Coronary artery (tissue), 2 donors: Measurements from ENCODE around the gene LRRC1.

Experiments used
- DNase-seq: peaks from one replicate; pipeline ENCODE4 v3.0.0-alpha.2; 2017; ENCODE audit warnings: low spot score
- H3K27ac ChIP-seq, 2 donors: fragments of 200-600 bp; sonication (generic); one replicate each; pipeline ENCODE4 v1.5.1; 2016 to 2019
- H3K4me3 ChIP-seq: fragments of 200-600 bp; sonication (generic); 2 replicates; pipeline ENCODE4 v1.5.1; 2016; ENCODE audit warnings: mild to moderate bottlenecking, moderate library complexity
- CTCF ChIP-seq: fragments of 200-600 bp; sonication (generic); IDR thresholded peaks from one replicate; pipeline ENCODE4 v1.5.1; 2019; ENCODE audit warnings: antibody characterized with exemption

LRRC1 gene

GRCh38 chr6:53796791-53797190 lies 2.0 kb downstream of the LRRC1 start:
- DNase-seq, result no peak
- Histone ChIP-seq H3K4me3 (peak overlapping the region; percentile 91), H3K27ac (peak overlapping the region; percentile 79 to 87)
- no peak for TF ChIP-seq CTCF

GRCh38 chr6:53797304-53797703 lies 2.5 kb downstream of the LRRC1 start:
- Histone ChIP-seq H3K27ac (peak overlapping the region; percentile 79 to 87), H3K4me3 (peak overlapping the region; percentile 91)
- DNase-seq, result no peak
- no peak for TF ChIP-seq CTCF

- TF ChIP-seq CTCF, result no peak
- no peak overlapping the region for H3K4me3 ChIP-seq
- H3K27ac ChIP-seq, result no peak overlapping the region
Measured at GRCh38 chr6:53799340-53799739, 4.5 kb downstream of the LRRC1 start.

GRCh38 chr6:53801022-53801421 lies 6.2 kb downstream of the LRRC1 start:
- H3K4me3 ChIP-seq, result no peak overlapping the region
- no peak for DNase-seq
- no peak for TF ChIP-seq CTCF
- H3K27ac ChIP-seq, result peak overlapping the region in 1 of 2 donors; percentile 3

More at GRCh38 chr6:53799340-53799739, 4.5 kb downstream of the LRRC1 start:
- no peak for DNase-seq

- no peak for TF ChIP-seq CTCF
- Histone ChIP-seq H3K4me3 (peak overlapping the region; percentile 50), H3K27ac (peak overlapping the region; percentile 78 to 83)
- DNase-seq, result no peak
Measured at GRCh38 chr6:53802582-53802981, 7.8 kb downstream of the LRRC1 start.

GRCh38 chr6:53803081-53803860 lies 8.5 kb downstream of the LRRC1 start:
- H3K27ac ChIP-seq, result peak overlapping the region; percentile 78 to 83
- no peak for TF ChIP-seq CTCF
- H3K4me3 ChIP-seq, result peak overlapping the region; percentile 50
- no peak for DNase-seq

- peak overlapping the region; percentile 26 to 44 for H3K27ac ChIP-seq
- no peak overlapping the region for H3K4me3 ChIP-seq
- TF ChIP-seq CTCF, result no peak
- no peak for DNase-seq
Measured at GRCh38 chr6:53805016-53805415, 10.2 kb downstream of the LRRC1 start.
